Stimulated activated CD4-positive, alpha-beta T cell treated with anti-CD3 and anti-CD28 coated beads, Interleukin-1b, Interleukin-23, amount 100 ng/mL, for 4 hours (primary cell): Measurements from ENCODE around the gene SENP8.
"Not testable (repeated sequence)": the region's sequence is repeated elsewhere in the genome, so short reads cannot be mapped to it uniquely, and the experiment has no call there.

ENCODE experiments used
- DNase-seq, 2 donors: peaks; one replicate each; pipeline ENCODE4 v3.0.0-alpha.2; 2020; ENCODE audit warnings: low read depth in 2 of 2

SENP8 gene

GRCh38 chr15:72118017-72118978 lies at the start of gene SENP8, which contains the start of gene MYO9A:
Gene SENP8, plus strand, starts transcription at chr15:72118403. Its CDS starts 21,221 bp downstream, at chr15:72139624.
Gene MYO9A, minus strand, starts transcription at chr15:72118150. Its CDS starts 71,587 bp downstream, at chr15:72046563.
- DNase-seq = peak; percentile 99 to 100

GRCh38 chr15:72068856-72069255 lies 49.3 kb upstream of the SENP8 start:
- DNase-seq = no peak

GRCh38 chr15:72070817-72071447 lies 47.3 kb upstream of the SENP8 start:
- DNase-seq = no peak

- not testable (repeated sequence) for DNase-seq
Measured at GRCh38 chr15:72071448-72071825, 46.8 kb upstream of the SENP8 start.

GRCh38 chr15:72074335-72075060 lies 43.7 kb upstream of the SENP8 start:
- DNase-seq = no peak

- DNase-seq = no peak
Measured at GRCh38 chr15:72077950-72078349, 40.3 kb upstream of the SENP8 start.

- DNase-seq = no peak
Measured at GRCh38 chr15:72078887-72079286, 39.3 kb upstream of the SENP8 start.

GRCh38 chr15:72082176-72082575 lies 36.0 kb upstream of the SENP8 start:
- no peak for DNase-seq

- no peak for DNase-seq
Measured at GRCh38 chr15:72086010-72086697, 32.0 kb upstream of the SENP8 start.

- DNase-seq = no peak
Measured at GRCh38 chr15:72086920-72087648, 31.1 kb upstream of the SENP8 start.

GRCh38 chr15:72092006-72092405 lies 26.2 kb upstream of the SENP8 start:
- DNase-seq = no peak

- no peak for DNase-seq
Measured at GRCh38 chr15:72092691-72093090, 25.5 kb upstream of the SENP8 start.

GRCh38 chr15:72096796-72097195 lies 21.4 kb upstream of the SENP8 start:
- no peak for DNase-seq

- no peak for DNase-seq
Measured at GRCh38 chr15:72098040-72098439, 20.2 kb upstream of the SENP8 start.

GRCh38 chr15:72099155-72099554 lies 19.0 kb upstream of the SENP8 start:
- no peak for DNase-seq

- DNase-seq = not testable (repeated sequence)
Measured at GRCh38 chr15:72100551-72100950, 17.7 kb upstream of the SENP8 start.

- no peak for DNase-seq
Measured at GRCh38 chr15:72105111-72105510, 13.1 kb upstream of the SENP8 start.

- no peak for DNase-seq
Measured at GRCh38 chr15:72106068-72106467, 12.1 kb upstream of the SENP8 start.

GRCh38 chr15:72110355-72110754 lies 7.8 kb upstream of the SENP8 start:
- DNase-seq = no peak

GRCh38 chr15:72112116-72112515 lies 6.1 kb upstream of the SENP8 start:
- no peak for DNase-seq

- no peak for DNase-seq
Measured at GRCh38 chr15:72112805-72113204, 5.4 kb upstream of the SENP8 start.
